Raji (cell line): ENCODE data around the gene ACVR2A.

Source experiments
- POLR2A ChIP-seq: IDR thresholded peaks from 2 replicates; pipeline ENCODE4 v1.6.1; 2011; ENCODE audit warnings: low read depth, low read length, control low read depth; ENCODE audit not compliant: insufficient read depth

ACVR2A gene

GRCh38 chr2:147879846-147880245 lies 35.0 kb downstream of the ACVR2A start:
- no peak for TF ChIP-seq POLR2A

- TF ChIP-seq POLR2A, result no peak
Measured at GRCh38 chr2:147882631-147883030, 37.8 kb downstream of the ACVR2A start.

GRCh38 chr2:147884830-147885229 lies 40.0 kb downstream of the ACVR2A start:
- no peak for TF ChIP-seq POLR2A

GRCh38 chr2:147886136-147886535 lies 41.3 kb downstream of the ACVR2A start:
- TF ChIP-seq POLR2A, result no peak

GRCh38 chr2:147888680-147889079 lies 43.9 kb downstream of the ACVR2A start:
- TF ChIP-seq POLR2A, result no peak

- no peak for TF ChIP-seq POLR2A
Measured at GRCh38 chr2:147904051-147904450, 59.2 kb downstream of the ACVR2A start.

DNA sequence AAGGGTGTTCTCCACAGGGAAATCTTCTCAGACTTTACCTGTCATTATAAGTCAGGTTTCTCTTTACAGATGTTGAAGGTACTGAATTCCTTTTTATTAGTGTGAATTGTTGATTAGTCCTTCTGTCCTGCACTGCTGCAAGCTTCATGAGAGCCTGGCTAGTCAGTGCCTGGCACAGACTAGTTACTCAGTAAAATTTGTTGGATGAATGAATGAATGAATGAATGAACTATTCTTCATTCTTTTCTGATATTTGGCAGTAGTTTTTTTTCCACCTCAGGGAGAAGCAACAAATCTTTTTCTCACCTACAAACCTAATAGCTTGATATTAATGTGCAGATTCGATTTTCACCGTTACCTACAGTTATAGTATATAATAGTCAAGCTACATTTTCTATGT lies 64.3 kb downstream of the ACVR2A start:
- TF ChIP-seq POLR2A, result no peak

DNA sequence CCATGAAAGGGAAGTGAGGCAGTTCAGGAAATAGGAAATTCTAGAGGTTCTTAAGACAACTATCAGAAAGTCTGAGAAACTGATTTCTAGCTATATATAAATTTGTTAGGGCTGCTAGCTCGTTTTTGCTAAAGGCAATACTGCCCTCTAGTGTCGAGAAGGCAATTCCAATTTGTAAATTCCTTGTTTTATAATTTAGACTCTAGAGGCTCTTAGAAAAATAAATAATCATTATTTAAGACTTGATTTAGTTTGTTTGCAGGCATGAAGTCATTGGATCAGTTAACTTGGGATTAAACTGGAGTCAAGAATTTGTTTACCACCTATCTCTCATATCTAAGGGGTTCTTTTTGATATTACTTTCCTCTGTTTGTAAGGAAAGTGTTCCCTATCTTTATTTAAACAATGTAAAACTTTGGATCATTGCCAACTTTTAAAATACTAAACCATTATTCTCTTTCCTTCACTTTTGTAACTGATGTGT lies 66.2 kb downstream of the ACVR2A start:
- no peak for TF ChIP-seq POLR2A

GRCh38 chr2:147913701-147914480 lies 69.1 kb downstream of the ACVR2A start:
- no peak for TF ChIP-seq POLR2A

- TF ChIP-seq POLR2A, result no peak
Measured at GRCh38 chr2:147916067-147916466, 71.2 kb downstream of the ACVR2A start.

GRCh38 chr2:147916723-147917122 lies 71.9 kb downstream of the ACVR2A start:
- no peak for TF ChIP-seq POLR2A

GRCh38 chr2:147917161-147917560 lies 72.3 kb downstream of the ACVR2A start:
- no peak for TF ChIP-seq POLR2A

DNA sequence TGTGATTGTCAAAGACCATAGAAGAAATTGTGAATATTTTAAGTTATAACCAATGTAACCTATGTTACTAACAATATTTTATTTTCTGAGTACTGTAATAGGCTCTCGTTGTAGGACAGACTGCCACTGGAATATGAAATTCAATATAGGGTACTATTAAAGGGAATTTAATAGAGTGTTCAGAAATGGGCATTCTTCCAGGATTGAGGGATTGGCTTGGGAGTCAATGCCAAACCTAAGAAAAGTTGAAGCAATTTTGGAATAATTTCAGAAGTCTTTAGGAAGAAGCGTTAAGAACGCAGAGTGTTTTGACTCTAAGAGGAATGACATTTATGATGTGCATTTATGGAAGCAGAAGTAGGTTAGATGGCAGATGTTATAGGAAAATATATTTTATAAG lies 79.0 kb downstream of the ACVR2A start:
- no peak for TF ChIP-seq POLR2A

DNA sequence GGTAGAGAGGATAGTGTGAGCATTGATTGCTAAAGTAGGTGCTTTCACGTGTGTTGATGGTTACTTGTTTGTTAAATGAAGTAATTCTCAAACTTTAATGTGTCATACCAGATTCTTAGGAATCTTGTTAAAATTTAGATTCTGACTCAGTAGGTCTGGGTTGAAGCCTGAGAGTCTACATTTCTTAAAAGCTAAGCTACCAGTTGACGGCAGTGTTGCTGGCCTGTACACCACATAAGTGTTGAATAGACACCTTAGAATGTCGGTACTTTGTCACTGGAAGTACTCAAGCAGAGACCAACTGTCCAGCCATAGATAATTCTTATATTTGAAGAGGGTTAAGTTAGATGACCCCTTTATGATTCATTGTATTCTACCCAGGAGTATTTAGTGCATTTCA lies 79.8 kb downstream of the ACVR2A start:
- no peak for TF ChIP-seq POLR2A

DNA sequence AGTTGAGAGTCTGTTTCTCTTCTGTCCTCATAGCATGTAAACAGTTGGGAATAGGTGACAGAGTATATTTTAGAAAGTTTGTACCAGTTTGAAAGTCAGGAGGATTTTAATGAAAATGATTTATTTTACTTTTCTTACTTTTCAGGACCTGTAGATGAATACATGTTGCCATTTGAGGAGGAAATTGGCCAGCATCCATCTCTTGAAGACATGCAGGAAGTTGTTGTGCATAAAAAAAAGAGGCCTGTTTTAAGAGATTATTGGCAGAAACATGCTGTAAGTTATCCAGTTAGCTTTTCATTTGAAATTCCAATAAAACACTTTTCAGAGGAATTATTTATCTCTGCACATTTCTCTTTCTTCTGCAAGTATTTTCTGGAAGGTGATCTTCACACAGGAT lies 81.1 kb downstream of the ACVR2A start:
- TF ChIP-seq POLR2A, result no peak

DNA sequence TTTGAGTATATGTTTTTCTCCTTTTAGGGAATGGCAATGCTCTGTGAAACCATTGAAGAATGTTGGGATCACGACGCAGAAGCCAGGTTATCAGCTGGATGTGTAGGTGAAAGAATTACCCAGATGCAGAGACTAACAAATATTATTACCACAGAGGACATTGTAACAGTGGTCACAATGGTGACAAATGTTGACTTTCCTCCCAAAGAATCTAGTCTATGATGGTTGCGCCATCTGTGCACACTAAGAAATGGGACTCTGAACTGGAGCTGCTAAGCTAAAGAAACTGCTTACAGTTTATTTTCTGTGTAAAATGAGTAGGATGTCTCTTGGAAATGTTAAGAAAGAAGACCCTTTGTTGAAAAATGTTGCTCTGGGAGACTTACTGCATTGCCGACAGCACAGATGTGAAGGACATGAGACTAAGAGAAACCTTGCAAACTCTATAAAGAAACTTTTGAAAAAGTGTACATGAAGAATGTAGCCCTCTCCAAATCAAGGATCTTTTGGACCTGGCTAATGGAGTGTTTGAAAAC lies 82.3 kb downstream of the ACVR2A start:
- no peak for TF ChIP-seq POLR2A

DNA sequence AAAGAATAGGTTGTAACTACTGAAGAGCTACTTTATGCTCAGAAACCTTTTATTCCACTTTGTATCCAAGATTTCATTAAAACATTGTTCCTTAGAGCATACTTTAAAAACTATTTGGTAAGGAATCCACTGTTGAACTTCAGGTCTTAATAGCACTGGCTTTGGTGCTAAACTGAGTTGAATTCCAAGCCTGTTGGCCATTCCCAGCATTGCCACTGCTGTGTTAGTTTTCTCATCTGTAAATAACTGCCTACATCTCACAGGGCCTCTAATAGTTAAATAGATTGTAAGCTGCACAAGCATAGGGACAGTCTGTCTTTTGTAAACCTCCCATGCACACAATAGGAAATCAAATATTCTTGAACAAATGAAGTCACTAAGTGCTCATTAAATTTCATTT lies 89.1 kb downstream of the ACVR2A start:
- TF ChIP-seq POLR2A, result no peak
